IPS-20b (cell line): ENCODE measurements around the gene FLT3.

Source experiments
- H3K27ac ChIP-seq: one replicate; pipeline ENCODE4 v1.5.1; 2013; ENCODE audit warnings: low read length
- H3K27me3 ChIP-seq: 2 replicates; pipeline ENCODE4 v1.6.1; 2013; ENCODE audit warnings: mild to moderate bottlenecking, low read length, inconsistent platforms; ENCODE audit not compliant: insufficient read depth
- H3K36me3 ChIP-seq: 2 replicates; pipeline ENCODE4 v1.6.1; 2013; ENCODE audit warnings: low read depth, mild to moderate bottlenecking, inconsistent platforms, low read length, moderate library complexity; ENCODE audit not compliant: insufficient read depth
- H3K4me1 ChIP-seq: 2 replicates; pipeline ENCODE4 v1.6.1; 2013; ENCODE audit warnings: mild to moderate bottlenecking, control low read depth, inconsistent platforms, low read length, moderate library complexity; ENCODE audit not compliant: insufficient read depth
- H3K4me3 ChIP-seq: 2 replicates; pipeline ENCODE4 v1.5.1; 2013; ENCODE audit warnings: mild to moderate bottlenecking, low read length, inconsistent platforms
- H3K9ac ChIP-seq: 2 replicates; pipeline ENCODE4 v1.6.1; 2013; ENCODE audit warnings: low read depth, mild to moderate bottlenecking, inconsistent platforms, low read length, moderate library complexity
- H3K9me3 ChIP-seq: 2 replicates; pipeline ENCODE4 v1.6.1; 2013; ENCODE audit warnings: mild to moderate bottlenecking, low read depth, low read length, inconsistent platforms; ENCODE audit not compliant: insufficient read depth

The FLT3 gene

GRCh38 chr13:27991881-27992280 lies 108.5 kb downstream of the FLT3 start:
- no peaks in the 10 kb centered on the region for H3K9me3 ChIP-seq

GRCh38 chr13:27988520-27988919 lies 111.9 kb downstream of the FLT3 start, which contains the start of gene URAD:
Gene URAD (minus strand): TSS chr13:27988693. CDS start chr13:27988637, 56 bp downstream.
- Histone ChIP-seq H3K4me3 (no peak within 1 kb of the TSS), H3K36me3 (no peaks in the 10 kb centered on the region), H3K9me3 (no peaks in the 10 kb centered on the region), H3K9ac (no peak within 1 kb of the TSS), H3K4me1 (no peaks in the 10 kb centered on the region), H3K27me3 (peaks cover 61% of the 10 kb centered on the region), H3K27ac (no peak within 1 kb of the TSS)

More at GRCh38 chr13:27991881-27992280, 108.5 kb downstream of the FLT3 start:
- no peak overlapping the region for H3K4me3 ChIP-seq
- no peak overlapping the region for H3K9ac ChIP-seq
- H3K36me3 ChIP-seq = no peaks in the 10 kb centered on the region
- peaks cover 28% of the 10 kb centered on the region for H3K27me3 ChIP-seq
- H3K27ac ChIP-seq = no peak overlapping the region
- H3K4me1 ChIP-seq = no peaks in the 10 kb centered on the region

DNA sequence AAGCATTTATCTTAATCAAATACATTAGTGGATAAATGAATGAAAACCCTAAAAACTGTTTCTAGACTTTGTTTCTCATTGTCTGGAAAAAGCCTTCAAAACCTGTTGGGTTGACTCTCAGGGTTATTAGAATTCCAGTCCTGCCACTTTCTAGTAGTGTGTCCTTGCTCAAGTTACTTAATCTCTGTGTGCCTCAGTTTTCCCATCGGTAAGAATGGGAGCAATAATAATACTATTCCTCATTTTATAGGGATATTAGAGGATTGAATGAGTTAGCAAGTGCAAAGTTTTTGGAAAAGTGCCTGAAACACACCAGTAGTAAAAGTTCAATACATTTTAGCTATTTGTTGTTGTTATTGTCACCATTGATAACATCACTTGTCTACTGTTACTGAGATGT lies 114.8 kb downstream of the FLT3 start:
- H3K9me3 ChIP-seq = no peaks in the 10 kb centered on the region
- H3K4me1 ChIP-seq = no peaks in the 10 kb centered on the region
- H3K27me3 ChIP-seq = peaks cover 91% of the 10 kb centered on the region
- H3K9ac ChIP-seq = no peak overlapping the region
- H3K4me3 ChIP-seq = no peak overlapping the region
- no peaks in the 10 kb centered on the region for H3K36me3 ChIP-seq
- no peak overlapping the region for H3K27ac ChIP-seq

DNA sequence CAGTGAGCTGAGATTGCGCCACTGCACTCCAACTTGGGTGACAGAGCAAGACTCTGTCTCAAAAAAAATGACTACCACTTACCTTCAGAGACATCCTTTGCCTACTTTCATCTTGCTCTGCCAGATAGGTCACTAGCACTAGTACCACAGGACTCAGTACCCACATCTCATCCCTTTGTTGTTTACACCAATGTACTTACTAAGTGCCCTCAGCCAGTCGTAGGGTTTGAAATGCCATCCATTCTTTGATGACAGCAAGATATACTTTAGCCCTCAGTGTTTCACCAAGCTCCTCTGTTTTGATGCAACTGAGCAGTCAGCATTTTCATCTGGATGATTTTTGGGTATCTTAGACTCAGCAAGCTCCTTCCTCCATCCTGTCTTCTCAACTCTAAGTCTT lies 118.0 kb downstream of the FLT3 start:
- Histone ChIP-seq H3K4me1 (no peaks in the 10 kb centered on the region), H3K27me3 (peaks cover 100% of the 10 kb centered on the region), H3K9me3 (no peaks in the 10 kb centered on the region; the same call in 1 of the 2 replicates), H3K27ac (no peak overlapping the region), H3K4me3 (no peak overlapping the region), H3K36me3 (no peaks in the 10 kb centered on the region), H3K9ac (no peak overlapping the region)

- Histone ChIP-seq H3K4me3 (no peak overlapping the region), H3K36me3 (no peaks in the 10 kb centered on the region), H3K27me3 (peaks cover 100% of the 10 kb centered on the region), H3K4me1 (no peaks in the 10 kb centered on the region), H3K9ac (no peak overlapping the region), H3K27ac (no peak overlapping the region), H3K9me3 (peaks cover 2% of the 10 kb centered on the region; the same call in 1 of the 2 replicates)
Measured at GRCh38 chr13:27981006-27981708, 119.2 kb downstream of the FLT3 start.

DNA sequence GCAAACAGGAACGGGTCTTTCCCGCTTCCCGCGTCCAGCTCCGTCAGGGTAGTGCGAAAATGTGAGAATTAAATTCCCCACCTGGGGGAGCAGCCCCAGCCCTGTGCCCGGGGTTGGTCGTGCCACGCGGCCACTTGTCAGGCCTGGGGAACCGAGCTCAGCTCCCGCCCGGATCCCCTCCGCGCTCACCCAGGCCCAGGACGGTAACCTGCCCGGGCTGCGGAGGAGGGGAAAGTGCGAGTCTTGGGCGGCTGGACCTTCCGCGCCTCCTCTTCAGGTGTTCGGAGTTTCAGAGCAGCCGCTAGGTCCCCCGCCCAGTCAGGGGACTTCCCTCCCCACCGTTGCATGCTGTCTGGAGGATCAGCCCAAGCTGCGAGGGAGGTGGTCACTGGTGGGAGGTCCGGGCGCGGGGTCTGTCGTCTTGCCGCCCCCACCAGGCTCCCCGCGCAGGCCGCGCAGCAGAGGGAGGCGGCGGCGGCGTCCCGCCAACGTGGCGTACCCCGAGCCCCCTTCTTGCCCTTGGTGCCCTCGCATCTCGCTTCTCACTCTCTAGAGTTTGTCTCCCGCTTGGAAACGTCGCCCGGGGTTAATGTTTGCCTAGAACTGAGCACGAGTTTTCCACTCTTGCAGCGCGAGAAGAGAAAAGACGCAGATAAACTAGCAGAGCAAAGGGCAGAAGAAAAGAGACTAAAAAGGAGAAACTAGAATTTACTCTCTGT lies 119.9 kb downstream of the FLT3 start:
- no peak overlapping the region for H3K9ac ChIP-seq
- H3K9me3 ChIP-seq = peaks cover 3% of the 10 kb centered on the region; the same call in 1 of the 2 replicates
- no peak overlapping the region for H3K27ac ChIP-seq
- H3K4me3 ChIP-seq = no peak overlapping the region
- H3K36me3 ChIP-seq = no peaks in the 10 kb centered on the region
- no peaks in the 10 kb centered on the region for H3K4me1 ChIP-seq
- H3K27me3 ChIP-seq = peaks cover 100% of the 10 kb centered on the region

- Histone ChIP-seq H3K9me3 (peaks cover 3% of the 10 kb centered on the region; the same call in 1 of the 2 replicates), H3K27me3 (peaks cover 100% of the 10 kb centered on the region), H3K4me1 (no peaks in the 10 kb centered on the region), H3K36me3 (no peaks in the 10 kb centered on the region), H3K4me3 (no peak overlapping the region), H3K27ac (no peak overlapping the region), H3K9ac (no peak overlapping the region)
Measured at GRCh38 chr13:27979765-27980279, 120.6 kb downstream of the FLT3 start.

DNA sequence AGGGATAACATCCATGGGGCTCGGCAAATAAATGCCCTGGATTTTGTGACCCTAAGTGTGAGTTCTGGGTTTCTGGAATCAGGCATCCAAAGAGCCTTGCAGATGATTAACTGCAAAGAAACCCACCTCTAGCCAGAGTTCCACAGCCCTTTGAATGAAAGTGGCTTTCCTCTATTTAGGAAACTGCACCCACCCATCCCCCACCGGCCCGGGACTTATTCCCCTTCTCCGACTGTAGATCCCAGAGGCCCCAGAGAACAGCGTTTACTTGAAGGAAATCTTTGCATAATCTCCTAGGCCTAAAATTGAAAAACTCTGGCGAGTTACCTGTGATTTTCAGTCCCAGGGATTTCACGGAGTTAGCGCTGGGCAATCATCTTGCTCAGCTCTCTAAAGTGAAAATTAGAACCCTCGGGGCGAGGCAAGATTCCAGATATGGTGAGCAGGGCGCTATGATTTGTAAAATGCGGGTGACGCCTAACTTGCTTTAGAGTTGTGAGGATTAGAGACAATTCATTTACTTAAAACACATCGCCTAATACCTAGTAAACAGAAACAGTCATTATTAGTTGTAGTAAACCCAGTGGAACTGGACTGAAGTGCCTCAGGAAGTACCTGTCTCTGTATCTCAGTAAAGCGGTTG lies 121.3 kb downstream of the FLT3 start:
- H3K27me3 ChIP-seq = peaks cover 100% of the 10 kb centered on the region
- H3K27ac ChIP-seq = no peak overlapping the region
- no peaks in the 10 kb centered on the region for H3K36me3 ChIP-seq
- H3K9ac ChIP-seq = no peak overlapping the region
- H3K9me3 ChIP-seq = peaks cover 3% of the 10 kb centered on the region; the same call in 1 of the 2 replicates
- no peaks in the 10 kb centered on the region for H3K4me1 ChIP-seq
- no peak overlapping the region for H3K4me3 ChIP-seq

- H3K27ac ChIP-seq = no peak overlapping the region
- peaks cover 100% of the 10 kb centered on the region for H3K27me3 ChIP-seq
- peaks cover 3% of the 10 kb centered on the region; the same call in 1 of the 2 replicates for H3K9me3 ChIP-seq
- H3K9ac ChIP-seq = no peak overlapping the region
- no peaks in the 10 kb centered on the region for H3K4me1 ChIP-seq
- no peak overlapping the region for H3K4me3 ChIP-seq
- H3K36me3 ChIP-seq = no peaks in the 10 kb centered on the region
Measured at GRCh38 chr13:27978301-27978968, 121.9 kb downstream of the FLT3 start.

DNA sequence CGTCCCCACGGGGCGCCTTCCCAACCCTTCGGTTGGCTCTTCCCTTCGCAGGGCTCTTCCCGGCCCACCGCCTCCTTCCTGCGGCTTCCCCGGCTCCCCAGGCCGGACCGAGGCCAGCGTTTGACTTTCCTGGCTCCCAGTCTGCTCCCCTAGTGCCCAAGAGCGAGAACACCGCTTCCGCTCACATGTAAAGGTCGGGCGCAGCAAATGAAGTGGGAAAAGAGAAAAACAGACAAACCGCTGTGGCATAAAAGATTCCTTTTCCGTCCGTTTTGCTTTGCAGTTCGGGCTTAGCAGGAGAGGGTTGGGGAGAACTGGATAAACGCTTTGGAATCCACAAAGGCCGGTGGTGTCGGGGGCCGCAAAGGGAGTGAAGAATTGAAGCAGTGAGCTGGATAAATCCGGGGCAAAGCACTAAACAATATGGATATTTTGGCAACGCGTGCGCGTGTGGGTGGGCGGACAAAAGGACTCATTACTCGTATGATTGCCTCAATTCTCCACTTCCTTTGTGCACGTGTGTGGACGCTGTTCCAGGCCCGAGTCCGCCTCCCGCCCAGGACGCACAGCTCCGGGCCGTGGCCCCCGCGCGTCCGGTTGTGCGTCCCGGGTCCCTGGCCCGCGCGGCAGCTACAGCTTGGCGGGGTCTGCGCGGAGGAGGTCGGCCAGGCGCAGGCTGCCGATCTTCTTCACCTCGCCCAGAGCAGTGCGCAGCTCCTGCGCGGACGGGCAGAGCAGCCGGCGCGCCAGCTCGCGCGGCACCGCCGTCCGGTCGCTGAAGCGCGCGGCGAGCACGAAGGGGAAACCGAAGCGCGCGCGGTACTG lies 122.7 kb downstream of the FLT3 start:
- Histone ChIP-seq H3K27me3 (peaks cover 100% of the 10 kb centered on the region), H3K27ac (no peak overlapping the region), H3K4me3 (no peak overlapping the region), H3K9me3 (peaks cover 3% of the 10 kb centered on the region; the same call in 1 of the 2 replicates), H3K36me3 (no peaks in the 10 kb centered on the region), H3K9ac (no peak overlapping the region), H3K4me1 (no peaks in the 10 kb centered on the region)
